ENCODE measurements around the gene MARCHF6. TPM values are rescaled to one million over a fixed set of nuclear protein-coding genes. Genes with fewer than 3 reads are reported as not detected.
A peak's percentile ranks its signal among the peaks of the same experiment; 100 is the strongest.

Gene MARCHF6
- polyA plus RNA-seq, 3 donors, result 24.0 to 90.1 (median 31.0) TPM

DNA sequence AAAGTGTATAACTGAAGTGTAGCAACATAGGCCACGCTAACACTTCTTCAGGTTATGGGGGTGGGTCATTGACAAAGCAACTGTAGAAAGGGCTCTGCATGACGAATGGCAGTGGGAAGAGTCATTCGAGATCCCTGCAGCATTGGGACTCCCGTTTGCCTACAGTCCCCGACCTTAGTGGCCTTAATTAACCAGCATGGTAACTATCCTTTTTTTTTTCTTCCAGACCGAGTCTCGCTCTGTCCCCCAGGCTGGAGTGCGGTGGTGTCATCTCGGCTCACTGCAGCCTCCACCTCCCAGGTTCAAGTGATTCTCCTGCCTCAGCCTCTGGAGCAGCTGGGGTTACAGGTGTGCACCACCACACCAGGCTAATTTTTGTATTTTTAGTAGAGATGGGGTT lies 31.6 kb upstream of the MARCHF6 start:
- Mint-ChIP-seq H3K36me3 (no peaks in the 10 kb centered on the region), H3K27me3 (ENCODE audit: low read depth in 3 of 3) (peaks cover 0 to 2% (median 1%) of the 10 kb centered on the region in 3 donors), H3K4me1 (peaks cover 14% of the 10 kb centered on the region), H3K4me3 (no peak overlapping the region), H3K9me3 (peaks cover 0 to 2% (median 0%) of the 10 kb centered on the region in 7 donors), H3K27ac (no peak overlapping the region)
- Histone ChIP-seq H3K9me3 (replicated peaks in 1 of 2; ENCODE audit: control insufficient read depth in 1 of 2, insufficient read depth in 1 of 2, low read length in 2 of 2) (no peaks in the 10 kb centered on the region), H3K36me3 (replicated peaks in 1 of 2; ENCODE audit: control insufficient read depth in 1 of 2, insufficient read depth in 2 of 2, low read length in 2 of 2) (no peaks in the 10 kb centered on the region), H3K4me2 (replicated peaks; ENCODE audit: extremely low read depth, low read length, poor library complexity, severe bottlenecking) (no peak overlapping the region), H3K27ac (ENCODE audit: low read depth in 1 of 2, low read length in 2 of 2) (no peak overlapping the region), H3K79me2 (ENCODE audit: insufficient read depth, low read length) (no peaks in the 10 kb centered on the region), H3K9ac (ENCODE audit: insufficient read depth, low read length, poor library complexity, severe bottlenecking) (no peak overlapping the region), H3K4me3 (replicated peaks in 1 of 3; ENCODE audit: low read depth in 2 of 3, low read length in 3 of 3) (no peak overlapping the region), H3K27me3 (ENCODE audit: control insufficient read depth in 2 of 2, insufficient read depth in 2 of 2, low read length in 2 of 2) (no peaks in the 10 kb centered on the region), H2AFZ (ENCODE audit: insufficient read depth, low read depth, low read length, poor library complexity, severe bottlenecking) (no peak overlapping the region), H4K20me1 (ENCODE audit: insufficient read depth, low read length) (no peaks in the 10 kb centered on the region), H3K4me1 (ENCODE audit: control insufficient read depth in 1 of 2, insufficient read depth in 2 of 2, low read length in 2 of 2) (peaks cover 0 to 10% of the 10 kb centered on the region in 2 donors)
- intact Hi-C loops (cut with micrococcal nuclease), result no loop called here
- no peak for TF ChIP-seq CTCF (IDR thresholded peaks at IDR 0.05)
- no peak for DNase-seq
- WGBS (ENCODE audit: insufficient coverage), result 98% methylated on average over 6 of the region's 9 CpGs

DNA sequence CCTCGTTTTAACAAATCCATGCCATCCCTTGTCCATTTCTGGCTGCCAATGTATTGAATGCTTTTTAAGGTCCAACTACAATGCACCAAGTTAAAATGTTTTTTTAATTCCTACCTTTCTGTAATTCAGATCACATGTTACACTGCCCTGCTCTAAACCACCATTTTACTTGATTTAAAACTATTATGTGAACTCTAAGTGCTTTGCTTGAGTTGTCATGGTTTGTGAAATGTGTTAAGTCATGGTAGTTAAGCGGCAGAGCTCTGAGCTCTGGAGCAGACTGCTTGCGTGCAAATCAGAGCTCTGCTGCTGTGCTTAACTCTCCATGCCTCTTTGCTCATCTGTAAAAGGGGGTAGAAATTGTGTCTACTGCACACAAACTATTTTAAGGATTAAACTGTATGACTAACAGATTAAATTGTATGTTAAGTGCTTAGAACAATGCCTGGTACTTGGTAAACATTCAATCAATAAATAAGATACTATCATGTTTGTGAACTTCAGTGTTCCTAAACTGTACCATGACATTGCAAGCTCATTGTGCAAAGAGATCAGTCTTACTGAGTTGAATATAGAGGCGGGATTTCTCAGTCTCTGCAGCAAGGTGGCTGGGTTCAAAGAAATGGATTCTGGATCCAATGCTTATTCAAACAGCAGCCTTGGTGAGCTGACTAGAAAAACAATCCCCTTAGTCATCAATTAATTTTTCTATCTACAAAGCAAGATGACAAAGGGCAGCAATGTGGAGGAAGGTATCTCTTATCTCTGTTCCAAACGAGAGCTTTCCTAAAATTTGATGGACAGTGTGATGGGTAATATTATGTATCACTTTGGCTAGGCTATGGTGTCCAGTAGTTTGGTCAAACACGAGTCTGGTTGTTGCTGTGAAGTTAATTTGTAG lies 29.7 kb upstream of the MARCHF6 start:
- no peak overlapping the region for H3K4me3 Mint-ChIP-seq
- H3K79me2 ChIP-seq (ENCODE audit: insufficient read depth, low read length), result no peaks in the 10 kb centered on the region
- H3K9me3 Mint-ChIP-seq, result no peaks in the 10 kb centered on the region
- 86% methylated on average over 2 of the region's 6 CpGs for WGBS (ENCODE audit: insufficient coverage)
- no peak overlapping the region for H2AFZ ChIP-seq (ENCODE audit: insufficient read depth, low read depth, low read length, poor library complexity, severe bottlenecking)
- no peaks in the 10 kb centered on the region for H3K36me3 ChIP-seq (replicated peaks in 1 of 2; ENCODE audit: control insufficient read depth in 1 of 2, insufficient read depth in 2 of 2, low read length in 2 of 2)
- no peaks in the 10 kb centered on the region for H3K36me3 Mint-ChIP-seq
- H3K9me3 ChIP-seq (replicated peaks in 1 of 2; ENCODE audit: control insufficient read depth in 1 of 2, insufficient read depth in 1 of 2, low read length in 2 of 2), result no peaks in the 10 kb centered on the region
- no peaks in the 10 kb centered on the region for H4K20me1 ChIP-seq (ENCODE audit: insufficient read depth, low read length)
- no peak for TF ChIP-seq CTCF (IDR thresholded peaks at IDR 0.05)
- no peak for DNase-seq
- H3K4me3 ChIP-seq (replicated peaks in 1 of 3; ENCODE audit: low read depth in 2 of 3, low read length in 3 of 3), result no peak overlapping the region
- H3K4me1 ChIP-seq (ENCODE audit: control insufficient read depth in 1 of 2, insufficient read depth in 2 of 2, low read length in 2 of 2), result peaks cover 0 to 10% of the 10 kb centered on the region in 2 donors
- no peak overlapping the region for H3K4me2 ChIP-seq (replicated peaks; ENCODE audit: extremely low read depth, low read length, poor library complexity, severe bottlenecking)
- peaks cover 14% of the 10 kb centered on the region for H3K4me1 Mint-ChIP-seq
- H3K27ac ChIP-seq (ENCODE audit: low read depth in 1 of 2, low read length in 2 of 2), result no peak overlapping the region
- H3K9ac ChIP-seq (ENCODE audit: insufficient read depth, low read length, poor library complexity, severe bottlenecking), result no peak overlapping the region
- H3K27me3 Mint-ChIP-seq (ENCODE audit: low read depth in 3 of 3), result peaks cover 0 to 4% (median 1%) of the 10 kb centered on the region in 3 donors
- H3K27ac Mint-ChIP-seq, result peak overlapping the region in 1 of 7 donors; percentile 35
- H3K27me3 ChIP-seq (ENCODE audit: control insufficient read depth in 2 of 2, insufficient read depth in 2 of 2, low read length in 2 of 2), result no peaks in the 10 kb centered on the region
- intact Hi-C loops (cut with micrococcal nuclease), result no loop called here

All from CD14-positive monocyte (primary cell).